Activated CD8-positive, alpha-beta T cell treated with anti-CD3 and anti-CD28 coated beads, Interleukin-2, amount 10 ng/mL, durations not matched to agents 7 days and 5 days (primary cell): ENCODE data around the gene POGLUT3. TPM values are rescaled to one million over a fixed set of nuclear protein-coding genes. Genes with fewer than 3 reads are reported as not detected.

Experiments used
- ATAC-seq: fragments of 150-1000 bp; cut with Tn5 transposase; one replicate; pipeline ENCODE4 v1.10.0; 2021; ENCODE audit warnings: moderate library complexity
- CTCF ChIA-PET: fragments of 350-600 bp; sonication (Branson Sonifier 250); formaldehyde crosslinking; loops from one replicate; lab custom pipeline; 2021; ENCODE audit warnings: antibody characterized with exemption; lab: Charles Lee
- POLR2A ChIA-PET: fragments of 350-600 bp; sonication (Branson Sonifier 250); formaldehyde crosslinking; loops from one replicate; lab custom pipeline; 2021; ENCODE audit warnings: antibody characterized with exemption; lab: Charles Lee
- DNase-seq: peaks from one replicate; pipeline ENCODE4 v3.0.0-alpha.2; 2020
- H3K27ac Mint-ChIP-seq: one replicate; pipeline ENCODE4 v1.8.0; 2021; ENCODE audit warnings: mild to moderate bottlenecking, mixed read lengths
- H3K27me3 Mint-ChIP-seq: one replicate; pipeline ENCODE4 v1.8.0; 2021; ENCODE audit warnings: low read depth, mixed read lengths
- H3K36me3 Mint-ChIP-seq: one replicate; pipeline ENCODE4 v1.8.0; 2021; ENCODE audit warnings: low read depth, mixed read lengths
- H3K4me1 Mint-ChIP-seq: one replicate; pipeline ENCODE4 v1.8.0; 2021; ENCODE audit warnings: low read depth, mixed read lengths
- H3K4me3 Mint-ChIP-seq: one replicate; pipeline ENCODE4 v1.8.0; 2021; ENCODE audit warnings: mild to moderate bottlenecking, mixed read lengths
- H3K9me3 Mint-ChIP-seq: one replicate; pipeline ENCODE4 v1.8.0; 2022; ENCODE audit warnings: mixed read lengths; ENCODE audit not compliant: insufficient read depth
- total RNA-seq, 2 experiments: library from RNA; stranded (reverse); gene quantifications; one replicate each; pipeline ENCODE4 v1.2.3, GENCODE V29; 2021

The POGLUT3 gene
- total RNA-seq: 10 to 100 TPM; 27.6 to 31.5 TPM

DNA sequence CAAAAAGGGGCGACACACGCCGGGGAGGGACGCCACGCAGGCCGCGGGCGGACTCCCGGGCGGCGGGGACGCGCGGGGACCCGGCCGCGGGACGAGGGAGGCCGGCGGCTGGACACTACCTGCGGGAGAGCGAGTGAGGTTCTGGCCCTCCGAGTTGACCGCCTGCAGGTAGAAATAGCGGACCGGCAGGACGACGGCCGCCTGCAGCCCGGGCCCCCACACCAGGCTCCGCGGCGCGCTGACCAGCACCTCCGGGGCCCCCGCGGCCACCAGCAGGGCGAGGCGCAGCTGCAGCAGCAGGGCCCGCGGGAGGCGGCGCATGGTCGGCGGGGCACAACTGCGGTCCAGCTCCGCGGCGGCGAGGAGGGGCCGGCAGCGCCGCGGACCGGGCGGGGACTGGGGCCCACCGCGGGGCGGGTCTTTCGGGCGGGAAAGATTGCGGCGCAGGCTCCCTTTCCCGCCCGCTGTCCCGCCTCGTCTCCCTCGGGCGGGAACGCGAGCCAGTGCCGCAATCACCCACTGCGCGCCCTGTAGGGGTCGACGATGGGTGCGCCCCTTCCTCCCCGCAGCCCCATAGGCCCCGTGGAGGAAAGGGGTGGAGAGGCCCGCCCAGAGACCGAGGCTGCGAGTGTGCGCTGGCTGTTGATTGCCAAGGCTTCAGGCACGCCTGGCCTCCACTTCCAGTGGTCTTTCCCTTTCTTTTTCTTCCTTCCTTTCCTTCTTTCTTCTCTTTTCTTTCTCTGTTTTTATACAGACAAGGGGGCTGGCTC is at the start of gene POGLUT3:
TSS of gene POGLUT3 (minus strand) at position 339 of the 770 bp plus-strand sequence. CDS start at position 321, 18 bp downstream.
- H3K9me3 Mint-ChIP-seq: no peaks in the 10 kb centered on the region
- no peaks in the 10 kb centered on the region for H3K27me3 Mint-ChIP-seq
- CTCF ChIA-PET: no interaction called here
- POLR2A ChIA-PET: interaction anchor here (0.6 to 2.6 kb wide), 3 partner anchors 9 to 661 kb away, joined by 3 to 16 read pairs (median 3); partner anchors contain the start of gene C11orf65
- peaks cover 30% of the 10 kb centered on the region for H3K36me3 Mint-ChIP-seq
- peak within 1 kb of the TSS; percentile 92 for H3K4me3 Mint-ChIP-seq
- peak within 1 kb of the TSS; percentile 97 for H3K27ac Mint-ChIP-seq
- DNase-seq (peak; percentile 63), ATAC-seq (peak; percentile 73)
- H3K4me1 Mint-ChIP-seq: peaks cover 33% of the 10 kb centered on the region

DNA sequence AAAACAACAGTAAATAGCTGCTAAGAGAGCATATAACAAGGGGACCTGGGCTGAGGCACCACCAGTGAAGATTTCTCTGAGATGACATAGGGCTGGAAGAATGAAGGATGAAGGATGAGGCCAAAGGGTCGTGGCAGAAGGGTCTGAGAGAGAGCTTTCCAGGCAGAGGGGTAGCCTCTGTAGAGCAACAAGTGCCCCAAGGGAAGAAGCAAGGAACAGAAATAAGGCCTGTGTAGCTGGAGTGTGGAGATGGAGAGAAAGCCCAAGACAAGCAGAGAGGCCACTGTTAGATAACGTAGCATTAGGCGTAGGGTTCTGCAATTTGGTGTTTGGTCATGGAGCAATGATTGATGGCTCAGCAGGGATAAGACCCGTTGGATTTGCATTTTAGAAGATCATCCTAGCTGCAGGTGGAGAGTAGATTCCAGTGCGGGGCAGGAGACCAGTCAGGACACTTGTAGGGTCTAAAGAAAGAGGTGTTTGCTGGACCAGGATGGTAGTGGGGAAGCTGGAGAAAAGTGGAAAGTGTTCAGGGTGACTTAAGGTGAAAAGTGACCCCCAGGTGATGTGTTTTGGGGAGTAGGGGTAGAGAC is 47.8 kb upstream of the POGLUT3 start:
- ATAC-seq (no peak), DNase-seq (no peak)
- Mint-ChIP-seq H3K9me3 (no peaks in the 10 kb centered on the region), H3K36me3 (no peaks in the 10 kb centered on the region), H3K4me1 (no peaks in the 10 kb centered on the region), H3K4me3 (no peak overlapping the region), H3K27me3 (no peaks in the 10 kb centered on the region), H3K27ac (no peak overlapping the region)
- POLR2A ChIA-PET: no interaction called here
- CTCF ChIA-PET: no interaction called here

DNA sequence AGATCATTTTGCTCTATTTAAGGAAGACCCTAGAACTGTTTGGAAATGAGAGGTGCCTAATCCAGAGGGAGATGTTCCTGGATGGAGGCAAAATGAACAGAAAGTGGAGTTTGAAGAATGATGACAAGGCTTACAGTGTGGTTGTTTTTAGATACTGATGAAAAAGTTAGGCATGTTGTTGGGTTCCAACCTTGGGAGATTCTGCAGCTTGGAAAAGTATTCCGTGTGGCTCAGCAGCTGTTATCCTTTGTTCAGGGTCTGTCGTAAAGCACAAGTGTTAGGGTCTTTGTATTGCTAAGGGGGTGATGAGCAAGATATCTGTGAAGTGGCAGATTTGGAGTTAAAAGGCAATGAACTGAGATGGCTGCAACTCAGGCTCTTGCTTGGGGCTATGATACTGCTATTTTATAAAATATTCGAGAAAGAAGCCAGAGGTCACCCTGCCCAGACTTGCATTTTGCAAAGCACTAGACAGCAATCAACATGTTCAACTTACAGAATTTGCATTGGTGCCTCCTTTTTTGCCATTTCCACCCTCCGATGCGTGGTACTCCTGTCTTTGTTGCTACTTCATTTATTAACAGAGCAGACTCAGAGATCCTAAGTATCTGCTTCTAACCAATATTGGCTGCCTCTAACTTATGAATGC is 45.3 kb upstream of the POGLUT3 start:
- no peak overlapping the region for H3K4me3 Mint-ChIP-seq
- H3K4me1 Mint-ChIP-seq: no peaks in the 10 kb centered on the region
- H3K9me3 Mint-ChIP-seq: no peaks in the 10 kb centered on the region
- ChIA-PET POLR2A (no interaction called here), CTCF (no interaction called here)
- no peaks in the 10 kb centered on the region for H3K36me3 Mint-ChIP-seq
- H3K27me3 Mint-ChIP-seq: no peaks in the 10 kb centered on the region
- ATAC-seq: no peak
- H3K27ac Mint-ChIP-seq: no peak overlapping the region
- no peak for DNase-seq

DNA sequence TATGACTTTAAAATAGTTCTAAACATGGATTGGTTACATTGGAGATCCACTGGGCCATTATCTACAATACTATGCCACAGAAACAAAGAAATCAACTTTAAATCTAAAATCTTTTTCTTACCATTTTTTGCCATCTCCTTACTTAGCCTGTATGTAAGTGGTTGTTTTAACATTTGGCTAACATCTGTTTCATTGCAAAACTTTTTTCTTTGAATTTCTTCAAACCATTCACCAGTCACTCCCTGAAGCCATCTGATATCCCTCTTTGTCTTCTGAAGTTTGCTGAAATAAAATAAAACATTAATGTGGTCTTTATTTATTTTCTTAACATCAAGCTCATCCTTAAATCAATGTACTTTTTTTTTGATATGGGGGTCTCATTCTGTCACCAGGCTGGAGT is 43.3 kb upstream of the POGLUT3 start:
- ChIA-PET POLR2A (interaction anchor here (0.6 kb wide), 1 partner anchor 13 kb away, joined by 3 read pairs; no protein-coding TSS in a partner anchor), CTCF (no interaction called here)
- DNase-seq (no peak), ATAC-seq (no peak)
- Mint-ChIP-seq H3K27ac (no peak overlapping the region), H3K4me3 (no peak overlapping the region), H3K9me3 (no peaks in the 10 kb centered on the region), H3K36me3 (no peaks in the 10 kb centered on the region), H3K4me1 (peaks cover 4% of the 10 kb centered on the region), H3K27me3 (no peaks in the 10 kb centered on the region)

DNA sequence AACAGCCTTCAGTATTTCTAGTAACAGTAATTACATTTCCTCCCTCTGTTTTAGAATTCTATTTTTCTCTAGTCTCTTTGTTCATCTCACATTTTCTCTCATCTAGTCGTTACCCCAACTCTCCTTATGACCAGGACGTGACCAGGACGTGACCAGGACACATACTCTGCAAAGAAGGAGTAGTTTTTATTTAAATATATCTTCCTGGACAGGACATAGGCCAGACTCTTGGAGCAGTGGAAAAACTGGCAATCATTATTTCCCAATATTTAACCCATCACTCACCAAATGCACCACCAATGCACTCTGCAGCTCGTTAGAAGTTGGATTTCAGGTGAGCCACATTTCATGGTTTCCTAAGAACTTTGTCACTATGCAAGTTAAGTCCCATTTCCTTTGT is 40.3 kb upstream of the POGLUT3 start:
- Mint-ChIP-seq H3K27me3 (no peaks in the 10 kb centered on the region), H3K4me1 (peaks cover 4% of the 10 kb centered on the region), H3K4me3 (no peak overlapping the region), H3K9me3 (no peaks in the 10 kb centered on the region), H3K27ac (no peak overlapping the region), H3K36me3 (no peaks in the 10 kb centered on the region)
- ATAC-seq (no peak), DNase-seq (no peak)
- POLR2A ChIA-PET: no interaction called here
- CTCF ChIA-PET: no interaction called here

DNA sequence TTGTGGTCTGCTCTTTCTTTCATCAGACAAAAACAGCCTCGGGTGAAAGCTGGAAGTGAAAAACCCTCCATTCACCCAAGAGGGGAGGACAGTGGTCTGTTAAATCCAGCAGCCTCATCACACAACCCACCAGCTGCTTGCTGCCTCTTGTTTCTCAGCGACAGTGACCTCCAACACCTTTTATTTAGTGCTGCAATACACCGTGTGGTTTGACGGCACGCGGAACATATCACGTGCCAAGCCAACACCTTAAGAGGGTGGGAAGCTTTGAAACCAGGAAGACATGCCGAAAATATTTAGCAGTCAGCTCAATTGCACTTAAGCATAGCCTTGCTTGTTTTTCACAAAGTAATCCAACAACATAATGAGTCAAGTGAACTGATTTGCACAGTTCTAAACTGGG is 39.8 kb upstream of the POGLUT3 start:
- Mint-ChIP-seq H3K36me3 (no peaks in the 10 kb centered on the region), H3K4me3 (no peak overlapping the region), H3K27ac (no peak overlapping the region)

DNA sequence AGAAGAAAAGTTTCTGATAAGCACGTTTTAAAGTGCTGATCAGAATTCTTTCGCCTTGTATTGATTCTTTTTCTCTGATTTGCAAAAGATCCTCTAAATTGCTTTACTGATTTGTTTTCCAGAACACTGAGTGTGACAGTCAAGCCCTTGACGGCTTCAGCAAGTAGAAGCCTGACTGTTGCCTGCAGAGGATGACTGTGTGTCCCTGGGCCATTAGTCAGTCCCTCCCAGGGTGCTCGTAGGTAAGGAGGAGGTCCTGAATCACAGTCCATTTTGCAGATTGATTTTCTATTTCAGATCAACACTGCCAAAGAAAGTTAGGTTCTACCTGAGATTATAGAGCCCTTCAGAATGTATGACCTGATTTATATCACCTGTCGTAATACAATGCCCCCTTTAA is 38.6 kb upstream of the POGLUT3 start:
- CTCF ChIA-PET: no interaction called here
- POLR2A ChIA-PET: no interaction called here
- no peak overlapping the region for H3K27ac Mint-ChIP-seq

More for the DNA sequence above, 39.8 kb upstream of the POGLUT3 start:
- ChIA-PET POLR2A (no interaction called here), CTCF (no interaction called here)
- no peaks in the 10 kb centered on the region for H3K27me3 Mint-ChIP-seq
- no peaks in the 10 kb centered on the region for H3K9me3 Mint-ChIP-seq
- peaks cover 4% of the 10 kb centered on the region for H3K4me1 Mint-ChIP-seq
- no peak for ATAC-seq
- no peak for DNase-seq

DNA sequence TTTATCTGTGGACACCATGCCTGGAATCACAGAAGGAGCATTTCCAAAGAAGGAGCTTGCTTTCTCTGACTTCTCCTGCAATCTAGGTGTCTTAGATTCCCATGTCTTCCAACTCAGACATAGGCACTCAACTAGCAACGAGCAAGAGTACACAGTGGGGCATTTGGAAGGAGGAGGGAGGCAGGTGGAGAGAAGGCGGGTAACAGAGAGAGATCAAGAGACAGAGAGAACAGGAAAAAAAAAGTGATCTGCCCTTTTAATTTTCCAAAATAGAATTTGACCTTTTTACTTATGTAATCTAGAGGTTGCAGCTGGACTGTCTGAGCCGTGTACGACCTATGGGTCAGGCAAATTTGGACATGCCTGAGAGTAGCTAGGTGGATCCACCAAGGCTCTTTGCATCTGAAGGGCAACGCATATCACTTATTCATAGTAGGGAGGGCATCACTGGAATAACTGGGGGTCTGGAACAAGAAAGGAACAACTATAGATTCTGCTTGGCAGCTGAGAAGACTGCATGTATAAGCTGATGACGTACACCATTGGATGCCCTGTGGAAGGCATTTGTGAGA is 37.3 kb upstream of the POGLUT3 start:
- no peaks in the 10 kb centered on the region for H3K27me3 Mint-ChIP-seq
- H3K4me1 Mint-ChIP-seq: peaks cover 4% of the 10 kb centered on the region
- H3K36me3 Mint-ChIP-seq: no peaks in the 10 kb centered on the region
- no peak for DNase-seq
- POLR2A ChIA-PET: no interaction called here
- H3K4me3 Mint-ChIP-seq: no peak overlapping the region
- CTCF ChIA-PET: no interaction called here
- no peak for ATAC-seq
- no peak overlapping the region for H3K27ac Mint-ChIP-seq
- H3K9me3 Mint-ChIP-seq: no peaks in the 10 kb centered on the region

More for the DNA sequence above, 38.6 kb upstream of the POGLUT3 start:
- no peaks in the 10 kb centered on the region for H3K27me3 Mint-ChIP-seq
- H3K36me3 Mint-ChIP-seq: no peaks in the 10 kb centered on the region
- H3K9me3 Mint-ChIP-seq: no peaks in the 10 kb centered on the region
- H3K4me1 Mint-ChIP-seq: peaks cover 4% of the 10 kb centered on the region
- no peak overlapping the region for H3K4me3 Mint-ChIP-seq
- ATAC-seq (no peak), DNase-seq (no peak)

DNA sequence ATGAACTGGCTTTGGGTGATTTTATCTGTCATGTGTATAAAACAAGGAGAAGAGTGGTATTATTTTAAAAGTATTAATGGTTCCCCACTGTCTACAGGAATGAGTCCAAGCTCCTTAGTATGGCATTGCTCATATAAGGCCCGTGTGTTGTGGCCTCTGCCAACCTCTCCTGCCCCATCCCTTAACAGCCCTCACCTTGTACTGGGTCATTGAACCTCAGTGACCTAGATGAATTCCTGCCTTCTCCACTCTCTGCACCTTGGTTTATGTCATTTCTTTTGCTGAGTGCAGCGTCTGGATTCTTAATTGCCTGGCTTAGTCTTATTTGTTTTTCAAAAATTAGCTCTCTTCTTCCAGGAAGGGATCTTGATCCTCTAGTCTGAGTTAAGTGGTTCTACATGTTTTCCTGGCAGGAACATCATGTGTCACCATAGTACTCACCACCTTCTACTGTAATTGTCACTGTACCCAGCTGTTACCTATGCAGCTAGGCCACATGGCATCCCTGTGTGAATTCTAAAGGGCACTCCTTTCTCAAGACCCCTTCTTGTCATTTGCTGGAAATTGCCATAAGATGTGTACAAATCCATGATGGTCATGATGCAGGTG is 36.2 kb upstream of the POGLUT3 start:
- H3K4me3 Mint-ChIP-seq: no peak overlapping the region
- ChIA-PET POLR2A (no interaction called here), CTCF (no interaction called here)
- H3K9me3 Mint-ChIP-seq: no peaks in the 10 kb centered on the region
- no peak for DNase-seq
- H3K36me3 Mint-ChIP-seq: no peaks in the 10 kb centered on the region
- H3K27me3 Mint-ChIP-seq: no peaks in the 10 kb centered on the region
- H3K27ac Mint-ChIP-seq: no peak overlapping the region
- H3K4me1 Mint-ChIP-seq: peaks cover 4% of the 10 kb centered on the region
- no peak for ATAC-seq

GRCh38 chr11:108530426-108530825 is 32.2 kb upstream of the POGLUT3 start:
- POLR2A ChIA-PET: interaction anchor here (0.6 kb wide), 1 partner anchor 54 kb away, joined by 3 read pairs; no protein-coding TSS in a partner anchor

GRCh38 chr11:108527382-108527781 is 29.2 kb upstream of the POGLUT3 start:
- H3K27me3 Mint-ChIP-seq: no peaks in the 10 kb centered on the region
- ChIA-PET CTCF (no interaction called here), POLR2A (no interaction called here)
- no peak for DNase-seq
- no peaks in the 10 kb centered on the region for H3K4me1 Mint-ChIP-seq
- H3K4me3 Mint-ChIP-seq: no peak overlapping the region
- no peak for ATAC-seq
- H3K36me3 Mint-ChIP-seq: no peaks in the 10 kb centered on the region
- no peaks in the 10 kb centered on the region for H3K9me3 Mint-ChIP-seq
- no peak overlapping the region for H3K27ac Mint-ChIP-seq

More at GRCh38 chr11:108530426-108530825, 32.2 kb upstream of the POGLUT3 start:
- ATAC-seq: no peak
- Mint-ChIP-seq H3K36me3 (no peaks in the 10 kb centered on the region), H3K27me3 (no peaks in the 10 kb centered on the region), H3K27ac (no peak overlapping the region), H3K4me3 (no peak overlapping the region), H3K9me3 (no peaks in the 10 kb centered on the region), H3K4me1 (no peaks in the 10 kb centered on the region)
- DNase-seq: no peak
- CTCF ChIA-PET: interaction anchor here (1.0 kb wide), 1 partner anchor 412 kb away, joined by 5 read pairs; no protein-coding TSS in a partner anchor
